Skeletal muscle cell (primary cell): ENCODE data around the gene EXOC3L1.

Source experiments
- DNase-seq: peaks from one replicate; pipeline ENCODE4 v3.0.0-alpha.2; 2010; ENCODE audit warnings: low read depth
- H3K4me3 ChIP-seq: 2 replicates; pipeline ENCODE4 v1.5.1; 2011; ENCODE audit warnings: low read depth, mild to moderate bottlenecking, control low read depth, low read length, moderate library complexity

The EXOC3L1 gene

DNA sequence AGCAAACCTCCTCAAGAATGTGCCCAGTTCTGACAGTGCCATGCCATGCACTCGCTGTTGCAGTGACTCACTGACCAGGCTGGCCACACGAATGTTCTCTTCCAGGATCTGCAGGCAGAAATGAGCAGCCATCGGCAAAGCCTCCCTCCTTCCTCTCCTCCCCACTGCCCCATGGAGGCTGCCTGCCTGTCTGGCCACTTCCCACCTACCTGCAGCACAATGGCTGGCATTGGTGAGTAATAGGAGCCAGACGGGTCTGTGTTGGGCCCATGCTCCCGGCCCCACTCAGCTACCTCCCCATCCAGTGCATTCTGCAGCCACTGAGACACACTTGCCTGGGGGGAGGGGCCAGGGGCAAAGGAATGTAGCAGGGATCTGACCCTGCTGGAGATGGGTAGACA, 3.4 kb downstream of the EXOC3L1 start:
- DNase-seq, result no peak
- no peak overlapping the region for H3K4me3 ChIP-seq

GRCh38 chr16:67185651-67186134, 4.2 kb downstream of the EXOC3L1 start:
- no peak for DNase-seq
- peak overlapping the region; percentile 17 for H3K4me3 ChIP-seq

DNA sequence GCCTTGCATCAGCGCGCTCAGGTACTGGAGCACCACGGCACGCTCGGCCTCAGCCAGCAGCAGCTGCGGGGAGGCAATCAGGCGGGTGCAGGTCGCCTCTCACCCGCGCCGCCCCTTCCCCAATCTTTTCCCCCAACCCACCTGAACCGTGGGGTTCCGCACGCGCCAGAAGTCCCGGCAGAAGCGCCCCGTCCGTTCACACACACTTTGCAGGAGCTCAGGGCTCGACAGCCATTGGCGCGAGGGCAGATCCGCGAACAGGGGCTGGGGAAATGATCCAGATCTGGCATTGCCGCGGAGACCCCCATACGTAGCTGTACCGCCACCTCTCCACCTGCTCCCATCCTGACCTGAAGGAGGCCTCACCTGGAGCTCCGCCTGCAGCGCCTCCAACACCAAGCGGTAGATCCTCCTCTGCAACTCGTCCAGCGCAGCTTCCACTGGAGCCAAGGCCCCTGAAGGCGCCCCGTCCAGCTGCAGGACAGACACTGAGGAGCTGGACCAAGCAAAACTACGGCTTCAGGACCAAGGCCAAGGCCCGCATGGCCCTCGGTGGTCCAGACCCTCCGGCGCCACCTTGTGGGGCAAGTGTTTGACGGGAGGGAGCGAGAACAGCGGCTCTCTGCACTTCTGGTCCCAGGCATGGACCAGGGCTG, 4.8 kb downstream of the EXOC3L1 start:
- peak overlapping the region; percentile 74 for H3K4me3 ChIP-seq
- peak; percentile 71 for DNase-seq

GRCh38 chr16:67184453-67184994, 5.4 kb downstream of the EXOC3L1 start:
- DNase-seq, result no peak
- H3K4me3 ChIP-seq, result peak overlapping the region; percentile 74

GRCh38 chr16:67183627-67184452, 6.1 kb downstream of the EXOC3L1 start, which contains the start of gene MATCAP1:
MATCAP1 (minus strand) TSS chr16:67183963; CDS start chr16:67180610, 3,353 bp downstream.
- peak within 1 kb of the TSS; percentile 74 for H3K4me3 ChIP-seq
- DNase-seq, result peak; percentile 95

GRCh38 chr16:67183284-67183626, 6.7 kb downstream of the EXOC3L1 start:
- DNase-seq, result no peak
- H3K4me3 ChIP-seq, result peak overlapping the region; percentile 74

GRCh38 chr16:67182288-67182687, 7.6 kb downstream of the EXOC3L1 start:
- peak overlapping the region; percentile 74 for H3K4me3 ChIP-seq
- no peak for DNase-seq

- DNase-seq, result peak; percentile 81
- H3K4me3 ChIP-seq, result peak overlapping the region; percentile 74
Observed at GRCh38 chr16:67181346-67181745, 8.6 kb downstream of the EXOC3L1 start.

GRCh38 chr16:67180166-67180565, 9.8 kb downstream of the EXOC3L1 start:
- DNase-seq, result no peak
- no peak overlapping the region for H3K4me3 ChIP-seq

DNA sequence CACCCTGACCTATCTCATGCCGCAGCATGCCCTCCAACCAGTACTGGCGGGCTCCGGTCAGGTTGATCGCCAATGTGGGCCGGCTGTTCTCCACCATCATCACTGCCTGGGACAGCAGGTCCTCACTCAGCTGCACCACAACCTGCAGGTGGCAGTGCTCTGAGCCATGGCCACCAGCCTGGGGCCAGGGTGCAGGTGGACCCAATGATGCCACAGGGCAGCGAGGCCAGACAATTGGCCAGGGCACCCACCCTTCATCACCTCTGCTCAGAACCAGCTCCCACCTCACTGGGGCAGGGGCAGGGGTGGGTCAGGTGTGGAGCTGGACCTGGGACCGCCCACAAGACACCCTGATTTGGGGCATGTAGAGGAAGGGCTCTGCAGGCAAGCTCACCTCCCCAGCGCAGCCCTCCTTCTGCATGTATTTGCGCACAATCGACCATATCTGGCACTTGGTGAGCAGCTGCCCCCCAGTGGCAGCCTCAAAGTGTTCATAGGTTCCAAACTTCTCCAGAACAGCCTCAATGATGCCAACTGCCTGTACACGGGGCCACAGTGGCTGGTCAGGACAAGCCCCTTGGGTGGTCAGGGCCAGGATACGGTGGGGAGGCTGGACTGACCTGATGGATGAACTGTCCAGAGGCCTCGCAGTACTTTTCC, 10.4 kb downstream of the EXOC3L1 start:
- H3K4me3 ChIP-seq, result no peak overlapping the region
- DNase-seq, result no peak

DNA sequence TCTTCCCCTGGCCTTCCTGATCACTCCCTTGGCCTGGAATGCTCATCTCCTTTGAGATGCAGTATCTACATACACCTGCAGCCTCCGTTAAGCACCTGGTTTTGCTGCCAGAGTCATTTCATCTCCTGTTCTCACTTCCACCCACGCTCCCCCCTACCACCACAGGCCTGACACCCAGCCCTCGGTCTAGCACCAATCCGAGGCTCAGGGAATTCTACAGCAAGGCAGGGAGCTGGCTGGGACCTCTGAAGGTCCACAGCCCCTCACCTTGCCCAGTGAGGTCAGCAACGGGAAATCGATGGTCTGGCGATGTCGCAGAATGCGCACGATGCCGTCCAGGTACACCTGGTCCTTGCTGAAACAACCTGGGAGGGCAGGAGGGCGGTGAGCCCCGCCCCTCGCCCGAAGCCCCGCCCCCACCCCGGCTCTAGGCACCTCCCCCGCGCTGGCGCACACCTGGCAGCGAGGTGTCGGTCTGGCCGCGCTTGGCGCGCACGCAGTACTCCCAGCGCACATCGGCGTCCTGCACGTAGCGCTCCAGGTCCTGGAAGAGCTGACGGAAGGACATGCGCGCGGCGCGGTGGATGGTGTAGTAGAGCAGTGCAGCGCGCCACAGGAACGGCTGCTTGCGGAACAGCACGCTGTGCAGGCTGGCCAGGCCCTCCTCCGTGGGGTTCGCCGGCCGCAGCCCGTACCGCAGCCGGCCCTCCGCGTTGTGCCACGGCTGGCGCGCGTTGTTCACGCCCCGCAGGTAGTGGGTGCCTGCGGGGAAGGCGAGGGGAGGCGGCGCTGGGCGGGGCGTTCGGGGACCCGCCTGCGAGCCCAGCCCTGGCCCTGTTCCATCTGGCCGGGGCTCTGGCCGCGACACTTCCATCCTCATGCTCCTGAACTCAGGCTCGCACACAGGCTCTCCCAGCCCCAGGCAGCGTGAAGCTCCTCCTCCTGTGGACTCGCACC, 11.9 kb downstream of the EXOC3L1 start:
- peak overlapping the region; percentile 25 for H3K4me3 ChIP-seq
- DNase-seq, result no peak

DNA sequence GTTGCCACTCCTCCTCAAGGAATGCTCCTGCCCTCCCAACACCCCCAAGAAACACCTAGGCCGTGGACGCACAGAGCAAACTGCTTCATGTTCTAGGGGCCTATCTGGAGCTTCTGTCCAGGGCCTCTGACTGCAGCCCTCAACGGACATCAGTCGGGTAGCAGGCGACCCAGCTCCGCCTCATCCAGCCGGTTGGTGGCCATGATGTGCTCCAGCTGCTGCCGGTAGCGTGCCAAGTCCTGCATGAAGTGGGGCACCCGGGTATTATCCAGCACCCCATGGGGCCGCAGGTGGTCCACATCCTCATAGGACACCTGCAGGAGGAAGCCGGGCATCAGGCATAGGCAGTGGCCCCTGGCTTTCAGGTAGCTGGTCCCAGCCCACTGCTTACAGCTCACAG, 13.3 kb downstream of the EXOC3L1 start:
- no peak overlapping the region for H3K4me3 ChIP-seq
- DNase-seq, result no peak

GRCh38 chr16:67174706-67175231, 15.2 kb downstream of the EXOC3L1 start:
- H3K4me3 ChIP-seq, result peak overlapping the region; percentile 49
- no peak for DNase-seq

GRCh38 chr16:67173808-67174705, 15.9 kb downstream of the EXOC3L1 start:
- DNase-seq, result no peak

DNA sequence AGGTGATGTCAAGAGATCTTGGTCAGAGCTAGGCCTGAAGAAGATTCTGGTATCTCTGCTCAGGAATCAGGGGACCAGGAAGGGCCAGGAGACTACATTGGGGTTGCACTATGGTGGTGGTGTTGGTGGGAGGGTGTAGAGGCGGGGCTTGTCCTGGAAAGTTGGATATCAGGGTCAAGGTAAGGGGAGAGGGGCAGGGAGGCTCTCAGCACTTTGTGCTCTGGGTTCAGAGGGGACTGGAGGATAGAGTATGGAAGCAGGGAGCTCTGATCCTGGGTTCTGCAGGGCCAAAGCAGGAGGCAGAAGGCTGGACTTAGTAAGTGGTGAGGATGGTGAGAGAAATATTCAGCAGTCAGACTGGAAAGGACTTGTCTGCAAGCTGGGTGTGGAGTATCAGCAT, 16.6 kb downstream of the EXOC3L1 start:
- no peak for DNase-seq
- peak overlapping the region; percentile 49 for H3K4me3 ChIP-seq

More at GRCh38 chr16:67173808-67174705, 15.9 kb downstream of the EXOC3L1 start:
- H3K4me3 ChIP-seq, result peak overlapping the region; percentile 49

DNA sequence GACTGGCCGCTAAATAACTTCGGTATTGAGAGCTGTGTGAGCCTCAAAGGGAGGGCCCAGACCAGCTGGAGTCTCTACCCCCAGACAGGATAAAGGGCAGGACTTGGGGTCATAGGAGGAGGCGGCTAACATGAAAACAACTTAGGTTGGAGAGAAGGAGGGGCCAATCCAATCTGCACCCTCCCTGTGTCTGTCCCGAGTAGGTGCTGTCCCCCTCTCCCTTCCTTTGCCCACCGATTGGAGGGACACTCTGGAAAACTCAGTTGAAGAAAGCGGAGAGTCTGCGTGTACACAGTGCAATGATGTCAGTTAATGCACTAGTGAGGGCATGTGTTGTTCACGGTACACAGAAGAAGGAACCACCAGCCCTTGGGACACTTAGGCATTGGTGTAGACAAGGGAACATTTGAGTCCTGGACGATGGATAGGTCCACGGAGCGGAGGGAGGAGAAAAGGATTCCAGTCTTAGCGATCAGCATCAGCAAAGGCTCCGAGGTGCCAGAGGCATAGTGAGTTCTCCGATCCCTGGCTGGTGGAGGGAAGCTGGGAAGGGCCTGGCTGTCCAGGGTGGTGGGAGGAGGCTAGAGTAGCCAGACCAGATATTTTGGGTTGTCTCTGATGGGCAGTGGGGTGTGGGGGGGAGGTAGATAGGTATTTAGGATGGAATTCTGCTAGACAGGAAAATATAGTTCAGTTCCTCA, 18.8 kb downstream of the EXOC3L1 start:
- DNase-seq, result no peak
- H3K4me3 ChIP-seq, result peak overlapping the region; percentile 43
